ENCODE results near the gene OTOF. TPM values are rescaled to one million over a fixed set of nuclear protein-coding genes. Genes with fewer than 3 reads are reported as not detected.

The OTOF gene
- total RNA-seq, 1 experiment from 2014 or later = not detected

- no peaks in the 10 kb centered on the region for H3K4me1 ChIP-seq (replicated peaks; ENCODE audit: insufficient read depth)
- peaks cover 63% of the 10 kb centered on the region for H3K27me3 ChIP-seq (ENCODE audit: insufficient read depth, low read depth)
- BruUV-seq (replicated peaks) = no TSS peak
- no peaks in the 10 kb centered on the region for H3K9me3 ChIP-seq (ENCODE audit: insufficient read depth, low read depth)
- no peak overlapping the region for H3K27ac ChIP-seq
- TF ChIP-seq EZH2 (IDR thresholded peaks at IDR 0.05; ENCODE audit: low read depth) = no peak
- no peak for TF ChIP-seq CTCF (conservative IDR thresholded peaks at IDR 0.05)
- DNase-seq = no peak
- ChIA-PET CTCF (no interaction called here), POLR2A (ENCODE audit: unreplicated experiment) (no interaction called here)
- H3K36me3 ChIP-seq (ENCODE audit: low read depth) = no peaks in the 10 kb centered on the region
- intact Hi-C loops (cut with micrococcal nuclease; ENCODE audit: unreplicated experiment) = no loop called here
- H2AFZ ChIP-seq = no peak overlapping the region
- H3K4me2 ChIP-seq = no peak overlapping the region
- H3K79me2 ChIP-seq (ENCODE audit: low read depth) = no peaks in the 10 kb centered on the region
- H4K20me1 ChIP-seq (ENCODE audit: insufficient read depth) = no peaks in the 10 kb centered on the region
- no peak overlapping the region for H3K4me3 ChIP-seq
- no peaks in the 10 kb centered on the region for H3F3A ChIP-seq (ENCODE audit: insufficient read depth, low read depth)
- no peaks in the 10 kb centered on the region for H3K9me2 ChIP-seq (ENCODE audit: insufficient read depth)
Measured at GRCh38 chr2:26511466-26511865, 33.5 kb upstream of the OTOF start.

- no peak overlapping the region for H3K4me2 ChIP-seq
Measured at GRCh38 chr2:26510344-26510973, 32.5 kb upstream of the OTOF start.

GRCh38 chr2:26509141-26509540, 31.2 kb upstream of the OTOF start:
- ChIA-PET CTCF (no interaction called here), POLR2A (ENCODE audit: unreplicated experiment) (no interaction called here)
- no peak overlapping the region for H3K4me2 ChIP-seq
- H3K79me2 ChIP-seq (ENCODE audit: low read depth) = no peaks in the 10 kb centered on the region
- no peak overlapping the region for H3K27ac ChIP-seq
- no peaks in the 10 kb centered on the region for H3F3A ChIP-seq (ENCODE audit: insufficient read depth, low read depth)
- H2AFZ ChIP-seq = no peak overlapping the region
- H4K20me1 ChIP-seq (ENCODE audit: insufficient read depth) = no peaks in the 10 kb centered on the region
- no peak overlapping the region for H3K4me3 ChIP-seq
- no peaks in the 10 kb centered on the region for H3K36me3 ChIP-seq (ENCODE audit: low read depth)
- peaks cover 71% of the 10 kb centered on the region for H3K27me3 ChIP-seq (ENCODE audit: insufficient read depth, low read depth)
- H3K9me3 ChIP-seq (ENCODE audit: insufficient read depth, low read depth) = no peaks in the 10 kb centered on the region
- no peak for DNase-seq
- TF ChIP-seq CTCF (conservative IDR thresholded peaks at IDR 0.05) = no peak
- H3K9me2 ChIP-seq (ENCODE audit: insufficient read depth) = no peaks in the 10 kb centered on the region
- no TSS peak for BruUV-seq (replicated peaks)
- H3K4me1 ChIP-seq (replicated peaks; ENCODE audit: insufficient read depth) = no peaks in the 10 kb centered on the region
- intact Hi-C loops (cut with micrococcal nuclease; ENCODE audit: unreplicated experiment) = no loop called here

More at GRCh38 chr2:26510344-26510973, 32.5 kb upstream of the OTOF start:
- no peaks in the 10 kb centered on the region for H3K36me3 ChIP-seq (ENCODE audit: low read depth)
- no peaks in the 10 kb centered on the region for H3K9me2 ChIP-seq (ENCODE audit: insufficient read depth)
- no peak for DNase-seq
- peaks cover 63% of the 10 kb centered on the region for H3K27me3 ChIP-seq (ENCODE audit: insufficient read depth, low read depth)
- H3F3A ChIP-seq (ENCODE audit: insufficient read depth, low read depth) = no peaks in the 10 kb centered on the region
- no peak overlapping the region for H2AFZ ChIP-seq
- no peaks in the 10 kb centered on the region for H3K79me2 ChIP-seq (ENCODE audit: low read depth)
- H3K27ac ChIP-seq = no peak overlapping the region
- ChIA-PET CTCF (no interaction called here), POLR2A (ENCODE audit: unreplicated experiment) (no interaction called here)
- BruUV-seq (replicated peaks) = no TSS peak
- no peaks in the 10 kb centered on the region for H4K20me1 ChIP-seq (ENCODE audit: insufficient read depth)
- no peaks in the 10 kb centered on the region for H3K4me1 ChIP-seq (replicated peaks; ENCODE audit: insufficient read depth)
- H3K4me3 ChIP-seq = no peak overlapping the region
- intact Hi-C loops (cut with micrococcal nuclease; ENCODE audit: unreplicated experiment) = no loop called here
- TF ChIP-seq EZH2 (IDR thresholded peaks at IDR 0.05; ENCODE audit: low read depth) (no peak), CTCF (conservative IDR thresholded peaks at IDR 0.05) (no peak)
- H3K9me3 ChIP-seq (ENCODE audit: insufficient read depth, low read depth) = no peaks in the 10 kb centered on the region

All from PC-9 (cell line).